Vagina (tissue), 2 donors: ENCODE data around the gene E2F6. TPM values are rescaled to one million over a fixed set of nuclear protein-coding genes. Genes with fewer than 3 reads are reported as not detected.

Experiments
- DNase-seq, 2 donors: peaks; one replicate each; pipeline ENCODE4 v3.0.0-alpha.2; 2017; ENCODE audit errors: extremely low spot score in 2 of 2
- H3K27ac ChIP-seq: fragments of 200-600 bp; sonication (generic); one replicate; pipeline ENCODE4 v1.5.1; 2019
- H3K27me3 ChIP-seq: fragments of 200-600 bp; sonication (generic); one replicate; pipeline ENCODE4 v1.5.1; 2019
- H3K36me3 ChIP-seq, 2 donors: fragments of 200-600 bp; sonication (generic); one replicate each; pipeline ENCODE4 v1.5.1; 2017 to 2019
- H3K4me1 ChIP-seq: fragments of 200-600 bp; sonication (generic); one replicate; pipeline ENCODE4 v1.5.1; 2019
- H3K4me3 ChIP-seq, 2 donors: fragments of 200-600 bp; sonication (generic); 1 replicate in 1 of 2; 2 replicates in 1 of 2; pipeline ENCODE4 v1.5.1; 2016 to 2019
- H3K9me3 ChIP-seq: fragments of 200-600 bp; sonication (generic); one replicate; pipeline ENCODE4 v1.5.1; 2019
- POLR2A ChIP-seq, 2 donors: fragments of 450-650 bp; IDR thresholded peaks; one replicate each; pipeline ENCODE4 v1.6.1; 2017; ENCODE audit warnings: antibody characterized with exemption in 2 of 2, mild to moderate bottlenecking in 2 of 2, moderate library complexity in 2 of 2
- POLR2AphosphoS5 ChIP-seq, 2 donors: sonication (generic); formaldehyde crosslinking; IDR thresholded peaks; one replicate each; pipeline ENCODE4 v1.9.0; 2017; ENCODE audit warnings: antibody characterized with exemption in 2 of 2, mild to moderate bottlenecking in 2 of 2, low read depth in 1 of 2; ENCODE audit not compliant: insufficient read depth in 1 of 2
- intact Hi-C: fragments of 100-400 bp; cut with DNase I; formaldehyde crosslinking; loops from one replicate; pipeline ENCODE4 v1.15.1; 2023
- total RNA-seq: library from RNA; depleted of rRNA; stranded (reverse); fragments of >200 nt; gene quantifications from one replicate; pipeline ENCODE4 v1.2.3, GENCODE V29; 2016
- TF ChIP-seq, protein P1 (sequence below), 3 experiments: fragments of 450-650 bp in 2 of 3; fragments of 200-600 bp in 1 of 3; sonication (generic) in 1 of 3; IDR thresholded peaks; one replicate each; pipeline ENCODE4 v1.5.1; 2017 to 2019; ENCODE audit warnings: antibody characterized with exemption in 3 of 3, mild to moderate bottlenecking in 2 of 3, moderate library complexity in 2 of 3

E2F6 gene
- total RNA-seq, 1 donor from 2014 or later, result 9.1 TPM

DNA sequence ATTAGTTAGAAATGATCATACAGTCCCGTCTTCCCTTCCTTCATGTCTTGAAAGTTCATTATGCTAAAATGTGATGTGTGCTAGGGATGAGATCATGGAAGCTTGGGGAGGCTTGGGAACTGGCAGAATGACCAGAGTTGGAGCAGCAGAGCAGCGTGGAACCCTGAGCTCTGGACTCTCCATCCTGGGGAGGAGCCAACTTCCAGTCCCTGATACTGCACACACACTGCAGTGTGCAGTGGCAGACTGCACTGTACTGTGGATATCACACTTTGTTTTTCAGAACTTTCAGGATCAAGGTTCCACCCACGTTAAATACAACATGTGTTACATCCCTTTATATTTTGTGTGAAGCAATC, 40.6 kb upstream of the E2F6 start:
- H3K9me3 ChIP-seq, result no peaks in the 10 kb centered on the region
- TF ChIP-seq, protein P1, sequence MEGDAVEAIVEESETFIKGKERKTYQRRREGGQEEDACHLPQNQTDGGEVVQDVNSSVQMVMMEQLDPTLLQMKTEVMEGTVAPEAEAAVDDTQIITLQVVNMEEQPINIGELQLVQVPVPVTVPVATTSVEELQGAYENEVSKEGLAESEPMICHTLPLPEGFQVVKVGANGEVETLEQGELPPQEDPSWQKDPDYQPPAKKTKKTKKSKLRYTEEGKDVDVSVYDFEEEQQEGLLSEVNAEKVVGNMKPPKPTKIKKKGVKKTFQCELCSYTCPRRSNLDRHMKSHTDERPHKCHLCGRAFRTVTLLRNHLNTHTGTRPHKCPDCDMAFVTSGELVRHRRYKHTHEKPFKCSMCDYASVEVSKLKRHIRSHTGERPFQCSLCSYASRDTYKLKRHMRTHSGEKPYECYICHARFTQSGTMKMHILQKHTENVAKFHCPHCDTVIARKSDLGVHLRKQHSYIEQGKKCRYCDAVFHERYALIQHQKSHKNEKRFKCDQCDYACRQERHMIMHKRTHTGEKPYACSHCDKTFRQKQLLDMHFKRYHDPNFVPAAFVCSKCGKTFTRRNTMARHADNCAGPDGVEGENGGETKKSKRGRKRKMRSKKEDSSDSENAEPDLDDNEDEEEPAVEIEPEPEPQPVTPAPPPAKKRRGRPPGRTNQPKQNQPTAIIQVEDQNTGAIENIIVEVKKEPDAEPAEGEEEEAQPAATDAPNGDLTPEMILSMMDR (IDR thresholded peaks at IDR 0.05), result no peak
- no peak for TF ChIP-seq POLR2A (IDR thresholded peaks at IDR 0.05)
- TF ChIP-seq POLR2AphosphoS5 (IDR thresholded peaks at IDR 0.05; ENCODE audit: insufficient read depth in 1 of 2, low read depth in 1 of 2), result no peak
- no peaks in the 10 kb centered on the region for H3K36me3 ChIP-seq
- intact Hi-C loops, result no loop called here
- H3K4me1 ChIP-seq, result peaks cover 11% of the 10 kb centered on the region
- no peaks in the 10 kb centered on the region for H3K27me3 ChIP-seq
- no peak for DNase-seq
- H3K27ac ChIP-seq, result no peak overlapping the region
- H3K4me3 ChIP-seq, result no peak overlapping the region

DNA sequence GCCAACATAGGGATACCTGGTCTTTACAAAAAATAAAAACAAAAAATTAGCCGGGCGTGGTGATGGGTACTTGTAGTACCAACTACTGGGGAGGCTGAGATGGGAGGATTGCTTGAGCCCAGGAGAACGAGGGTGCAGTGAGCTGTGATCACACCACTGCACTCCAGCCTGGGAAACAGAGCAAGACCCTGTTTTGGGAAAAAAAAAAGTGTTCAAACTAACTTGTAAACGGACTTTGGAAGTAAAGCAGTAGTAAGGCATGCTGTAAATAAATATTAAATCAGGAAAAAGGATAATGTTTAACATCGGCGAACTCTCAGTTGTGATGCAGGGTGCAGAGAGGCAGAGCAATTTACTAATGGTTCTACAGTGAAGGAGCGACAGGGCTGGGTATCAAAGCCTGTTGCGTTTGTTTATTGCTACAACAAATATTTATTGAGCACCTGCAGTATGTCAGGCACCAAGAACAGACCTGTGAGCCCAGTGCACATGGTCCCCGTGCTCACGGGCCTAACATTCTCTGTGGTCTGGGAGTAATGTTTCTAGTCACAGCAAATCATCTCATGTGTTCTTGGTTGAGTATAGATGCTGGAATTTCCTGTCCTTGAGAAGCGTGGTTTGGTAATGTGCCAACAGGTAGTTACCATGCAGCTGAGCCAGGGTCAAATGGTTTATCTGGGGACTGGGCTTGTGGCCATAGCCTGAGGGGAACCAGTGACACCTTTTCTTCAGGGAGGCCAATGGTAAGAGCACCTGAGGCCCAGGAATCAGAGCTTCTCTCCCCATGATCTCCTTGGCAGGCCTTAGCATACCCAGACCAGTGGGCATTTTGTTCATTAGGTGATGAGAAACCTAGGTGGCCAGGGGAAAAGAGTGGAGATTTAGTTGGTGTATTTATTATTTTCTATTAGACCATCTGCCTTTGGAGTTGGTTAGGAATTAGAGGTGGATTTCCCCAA, 40.0 kb upstream of the E2F6 start:
- Histone ChIP-seq H3K36me3 (no peaks in the 10 kb centered on the region), H3K4me3 (no peak overlapping the region), H3K27me3 (no peaks in the 10 kb centered on the region), H3K9me3 (no peaks in the 10 kb centered on the region), H3K4me1 (peaks cover 17% of the 10 kb centered on the region), H3K27ac (no peak overlapping the region)
- no peak for TF ChIP-seq POLR2AphosphoS5 (IDR thresholded peaks at IDR 0.05; ENCODE audit: insufficient read depth in 1 of 2, low read depth in 1 of 2)
- no peak for TF ChIP-seq POLR2A (IDR thresholded peaks at IDR 0.05)
- intact Hi-C loops, result no loop called here
- DNase-seq, result no peak

DNA sequence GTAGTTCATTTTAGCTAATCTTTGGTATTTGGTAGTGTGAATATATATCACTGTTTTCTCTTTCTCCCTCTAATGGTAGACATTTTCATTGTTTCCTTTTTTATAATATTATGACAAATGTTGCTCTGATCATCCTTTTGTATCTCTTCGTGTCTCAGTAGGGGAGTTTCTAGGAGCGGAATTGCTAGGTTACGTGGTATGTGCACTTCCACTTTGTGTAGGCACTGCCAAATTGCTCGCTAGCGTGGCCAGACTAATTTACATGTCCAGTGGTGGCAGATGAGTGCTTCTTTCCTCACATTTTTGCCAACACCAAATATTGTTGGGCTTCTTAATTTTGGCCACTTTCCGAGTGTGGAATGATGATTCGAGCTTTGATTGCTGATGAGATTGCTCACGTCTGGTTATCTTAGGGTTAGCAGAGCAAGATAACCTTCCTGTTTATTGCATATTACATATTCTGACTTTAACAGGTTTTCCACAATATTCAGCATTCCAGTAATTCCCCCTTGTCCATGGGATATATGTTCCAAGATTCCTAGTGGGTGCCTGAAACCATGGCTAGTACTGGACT, 37.5 kb upstream of the E2F6 start:
- no peaks in the 10 kb centered on the region for H3K9me3 ChIP-seq
- peaks cover 37% of the 10 kb centered on the region for H3K4me1 ChIP-seq
- H3K27ac ChIP-seq, result no peak overlapping the region
- H3K36me3 ChIP-seq, result no peaks in the 10 kb centered on the region
- intact Hi-C loops, result no loop called here
- H3K4me3 ChIP-seq, result no peak overlapping the region
- TF ChIP-seq POLR2AphosphoS5 (IDR thresholded peaks at IDR 0.05; ENCODE audit: insufficient read depth in 1 of 2, low read depth in 1 of 2) (no peak), POLR2A (IDR thresholded peaks at IDR 0.05) (no peak)
- TF ChIP-seq, protein P1 (IDR thresholded peaks at IDR 0.05), result no peak
- no peak for DNase-seq
- no peaks in the 10 kb centered on the region for H3K27me3 ChIP-seq

DNA sequence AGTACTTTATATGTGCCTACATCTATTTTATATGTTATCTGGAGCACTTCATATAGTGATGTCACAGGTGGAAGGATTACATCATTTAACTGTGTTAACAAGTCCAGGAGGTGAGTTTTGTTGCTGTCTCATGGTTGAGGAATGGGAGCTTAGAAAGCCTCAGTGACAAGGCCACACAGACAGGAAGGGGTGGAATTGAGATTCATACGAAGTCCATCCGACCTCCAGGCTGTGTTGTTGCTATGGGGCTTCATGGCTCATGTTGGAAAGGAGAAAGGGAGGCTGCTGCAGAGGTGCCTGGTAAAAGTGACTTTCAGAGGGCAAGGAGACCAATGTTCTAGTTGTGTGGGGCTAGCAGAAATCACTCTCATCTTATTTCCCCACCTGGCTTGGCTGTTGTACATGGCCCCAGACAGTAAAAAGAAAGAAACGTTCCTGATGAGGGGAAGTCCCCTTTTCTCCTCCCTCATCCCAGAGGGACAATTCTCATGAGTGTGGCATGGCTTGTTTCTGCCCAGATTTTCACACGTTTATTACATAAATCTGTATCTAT, 36.9 kb upstream of the E2F6 start:
- DNase-seq, result no peak
- TF ChIP-seq, protein P1 (IDR thresholded peaks at IDR 0.05), result no peak
- no peak for TF ChIP-seq POLR2AphosphoS5 (IDR thresholded peaks at IDR 0.05; ENCODE audit: insufficient read depth in 1 of 2, low read depth in 1 of 2)
- no peak for TF ChIP-seq POLR2A (IDR thresholded peaks at IDR 0.05)
- Histone ChIP-seq H3K27me3 (no peaks in the 10 kb centered on the region), H3K36me3 (no peaks in the 10 kb centered on the region), H3K9me3 (no peaks in the 10 kb centered on the region), H3K4me1 (peaks cover 38% of the 10 kb centered on the region), H3K27ac (no peak overlapping the region), H3K4me3 (no peak overlapping the region)
- intact Hi-C loops, result no loop called here

DNA sequence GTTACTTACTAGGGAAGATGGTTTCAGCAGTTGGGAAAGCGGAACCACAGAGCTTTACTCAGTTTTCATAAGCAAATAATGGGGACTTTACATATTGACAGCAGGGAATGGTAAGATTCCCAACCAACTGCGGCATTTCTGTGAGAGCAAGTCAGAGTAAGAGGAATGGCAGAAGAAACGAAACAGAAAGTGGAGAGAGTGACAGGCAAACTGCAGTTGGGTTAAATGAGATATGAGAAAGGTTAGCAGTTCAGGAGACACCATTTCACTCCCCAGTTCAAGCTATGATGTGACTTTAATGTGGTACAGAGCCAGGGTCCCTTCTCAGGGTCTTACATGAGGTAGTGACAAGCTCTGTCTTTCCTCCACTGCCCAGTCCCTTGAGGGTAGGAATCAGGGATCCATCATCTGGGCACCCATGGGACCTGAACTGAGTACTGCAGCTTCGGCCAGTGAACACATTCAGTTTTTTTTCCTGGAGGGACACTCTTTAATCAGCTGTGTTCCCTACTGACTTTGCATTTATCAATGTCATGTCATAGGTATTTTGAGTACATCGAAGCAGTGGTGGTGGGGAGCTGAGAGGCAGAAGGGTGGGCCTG, 34.8 kb upstream of the E2F6 start:
- Histone ChIP-seq H3K27me3 (no peaks in the 10 kb centered on the region), H3K27ac (peak overlapping the region; percentile 48), H3K4me3 (no peak overlapping the region), H3K36me3 (no peaks in the 10 kb centered on the region), H3K9me3 (no peaks in the 10 kb centered on the region), H3K4me1 (peaks cover 32% of the 10 kb centered on the region)
- intact Hi-C loops, result no loop called here
- DNase-seq, result no peak
- TF ChIP-seq, protein P1 (IDR thresholded peaks at IDR 0.05), result no peak
- no peak for TF ChIP-seq POLR2A (IDR thresholded peaks at IDR 0.05)
- no peak for TF ChIP-seq POLR2AphosphoS5 (IDR thresholded peaks at IDR 0.05; ENCODE audit: insufficient read depth in 1 of 2, low read depth in 1 of 2)
